NCI-H187 treated with DMSO at 0.1 percent for 48 hours (cell line): ENCODE measurements around the gene IKZF3.
"Not testable (repeated sequence)": the region's sequence is repeated elsewhere in the genome, so short reads cannot be mapped to it uniquely, and the experiment has no call there.

Experiments
- DNase-seq: peaks from one replicate; lab custom pipeline; 2025; lab: John Stamatoyannopoulos, UW

IKZF3 gene

GRCh38 chr17:39755554-39756379 lies 108.3 kb downstream of the IKZF3 start:
- no peak for DNase-seq

- DNase-seq = no peak
Measured at GRCh38 chr17:39754958-39755553, 109.1 kb downstream of the IKZF3 start.

- DNase-seq = no peak
Measured at GRCh38 chr17:39754161-39754957, 109.8 kb downstream of the IKZF3 start.

- no peak for DNase-seq
Measured at GRCh38 chr17:39753514-39754160, 110.5 kb downstream of the IKZF3 start.

- DNase-seq = no peak
Measured at GRCh38 chr17:39752241-39752881, 111.8 kb downstream of the IKZF3 start.

- no peak for DNase-seq
Measured at GRCh38 chr17:39751637-39752036, 112.5 kb downstream of the IKZF3 start.

GRCh38 chr17:39751016-39751543 lies 113.0 kb downstream of the IKZF3 start:
- no peak for DNase-seq

- DNase-seq = no peak
Measured at GRCh38 chr17:39750131-39751015, 113.7 kb downstream of the IKZF3 start.

GRCh38 chr17:39748444-39749034 lies 115.6 kb downstream of the IKZF3 start:
- not testable (repeated sequence) for DNase-seq

GRCh38 chr17:39747745-39748144 lies 116.4 kb downstream of the IKZF3 start:
- DNase-seq = no peak

GRCh38 chr17:39746145-39746461 lies 118.0 kb downstream of the IKZF3 start:
- DNase-seq = no peak

- DNase-seq = no peak
Measured at GRCh38 chr17:39745335-39746144, 118.6 kb downstream of the IKZF3 start.

- no peak for DNase-seq
Measured at GRCh38 chr17:39744836-39745215, 119.3 kb downstream of the IKZF3 start.

- DNase-seq = no peak
Measured at GRCh38 chr17:39744075-39744835, 119.9 kb downstream of the IKZF3 start.

GRCh38 chr17:39742856-39743436 lies 121.2 kb downstream of the IKZF3 start:
- DNase-seq = no peak

- no peak for DNase-seq
Measured at GRCh38 chr17:39742126-39742855, 121.8 kb downstream of the IKZF3 start.

- DNase-seq = no peak
Measured at GRCh38 chr17:39740357-39741111, 123.6 kb downstream of the IKZF3 start.
